Gastroesophageal sphincter (tissue), 3 donors: ENCODE data around the gene GOT1.

Source experiments
- CTCF ChIP-seq, 4 experiments: fragments of 200-600 bp in 2 of 4; fragments of 450-650 bp in 2 of 4; sonication (generic) in 1 of 4; IDR thresholded peaks; one replicate each; pipeline ENCODE4 v1.5.1; 2017 to 2019; ENCODE audit warnings: antibody characterized with exemption in 4 of 4, mild to moderate bottlenecking in 2 of 4, moderate library complexity in 2 of 4
- POLR2A ChIP-seq, 2 donors: fragments of 450-650 bp; IDR thresholded peaks; one replicate each; pipeline ENCODE4 v1.6.1; 2017; ENCODE audit warnings: antibody characterized with exemption in 2 of 2, mild to moderate bottlenecking in 2 of 2, moderate library complexity in 1 of 2

- TF ChIP-seq CTCF (IDR thresholded peaks at IDR 0.05) = no peak
- TF ChIP-seq POLR2A (IDR thresholded peaks at IDR 0.05) = no peak
Measured at GRCh38 chr10:99432881-99433280, 2.5 kb upstream of the GOT1 start.
